Kidney (tissue), 14 donors: ENCODE data around the gene CLEC16A. TPM values are rescaled to one million over a fixed set of nuclear protein-coding genes. Genes with fewer than 3 reads are reported as not detected.

Experiments used
- DNase-seq, 5 donors: peaks; one replicate each; pipeline ENCODE4 v3.0.0-alpha.2; 2013 to 2020
- FAIRE-seq: peaks from 2 replicates; lab custom pipeline; 2012; peaks lifted over from hg19 to GRCh38; lab: Jason Lieb, UNC
- H3K27ac ChIP-seq, 2 donors: one replicate each; pipeline ENCODE4 v1.7.0; 2013; ENCODE audit warnings: low read depth in 2 of 2, low read length in 2 of 2, inconsistent platforms in 1 of 2
- H3K27me3 ChIP-seq: one replicate; pipeline ENCODE4 v1.7.1; 2013; ENCODE audit warnings: low read length, inconsistent platforms; ENCODE audit not compliant: control insufficient read depth, insufficient read depth
- H3K36me3 ChIP-seq, 3 donors: one replicate each; pipeline versions ENCODE4 v1.7.0 to v1.7.1; 2013; ENCODE audit warnings: low read length in 3 of 3, control low read depth in 1 of 3, inconsistent platforms in 1 of 3; ENCODE audit not compliant: insufficient read depth in 3 of 3, control insufficient read depth in 2 of 3
- H3K4me1 ChIP-seq, 3 donors: one replicate each; pipeline versions ENCODE4 v1.7.0 to v1.7.1; 2013; ENCODE audit warnings: low read length in 3 of 3, inconsistent platforms in 1 of 3, low read depth in 1 of 3; ENCODE audit not compliant: control insufficient read depth in 2 of 3, insufficient read depth in 2 of 3
- H3K4me3 ChIP-seq, 3 donors: one replicate each; pipeline versions ENCODE4 v1.7.0 to v1.8.1; 2013; ENCODE audit warnings: low read length in 3 of 3, control low read depth in 1 of 3, inconsistent platforms in 1 of 3
- H3K9ac ChIP-seq, 3 donors: one replicate each; pipeline versions ENCODE4 v1.7.0 to v1.7.1; 2013; ENCODE audit warnings: low read length in 3 of 3, control low read depth in 1 of 3, inconsistent platforms in 1 of 3
- H3K9me3 ChIP-seq, 3 donors: one replicate each; pipeline versions ENCODE4 v1.7.0 to v1.7.1; 2013; ENCODE audit warnings: low read length in 3 of 3, control low read depth in 1 of 3, inconsistent platforms in 1 of 3; ENCODE audit not compliant: control insufficient read depth in 2 of 3, insufficient read depth in 1 of 3
- CTCF ChIP-seq: IDR thresholded peaks from 3 replicates; pipeline ENCODE4 v1.5.1; 2012; ENCODE audit warnings: mild to moderate bottlenecking, moderate library complexity, borderline replicate concordance; ENCODE audit not compliant: insufficient read depth; ENCODE audit errors: extremely low read depth
- intact Hi-C: fragments of 100-400 bp; cut with DNase I; formaldehyde crosslinking; loops from one replicate; pipeline ENCODE4 v1.11.1; 2022
- polyA plus RNA-seq: library from polyadenylated mRNA; stranded (reverse); fragments of 350-450 nt; fragmentation: Illumina TruSeq; extraction: RNeasy Lipid Tissue Mini Kit (QIAGEN cat#74804); gene quantifications from one replicate; pipeline ENCODE4 v1.2.3, GENCODE V29; 2014; ENCODE audit warnings: low read depth, low replicate concordance; ENCODE audit not compliant: insufficient read depth
- total RNA-seq: library from RNA; stranded (reverse); fragmentation: NEBNext Ultra II Directional; extraction: Animal tissue kit (Norgen Biotek cat#: 25700); gene quantifications from one replicate; pipeline ENCODE4 v1.2.1, GENCODE V29; 2021
- donor health status: control.
- donor health status: control.
- donor health status: control.
- donor health status: control.
- donor health status: control.
- donor health status: DM: yes; HTN: yes; CAD: no.
- donor health status: Normal renal cell carcinoma (clear cell type).

Gene CLEC16A
- total and polyA plus RNA-seq, 2 donors from 2014 or later = 10.8 to 51.9 TPM

- Histone ChIP-seq H3K9me3 (no peaks in the 10 kb centered on the region), H3K27ac (no peak overlapping the region), H3K9ac (no peak overlapping the region), H3K4me3 (no peak overlapping the region), H3K36me3 (no peaks in the 10 kb centered on the region), H3K4me1 (peaks cover 0 to 10% (median 0%) of the 10 kb centered on the region in 3 donors), H3K27me3 (no peaks in the 10 kb centered on the region)
- FAIRE-seq (no peak), DNase-seq (no peak)
- no peak for TF ChIP-seq CTCF
- intact Hi-C loops = no loop called here
Measured at GRCh38 chr16:11140867-11141266, 196.5 kb downstream of the CLEC16A start.

GRCh38 chr16:11141409-11142260 is 197.3 kb downstream of the CLEC16A start:
- Histone ChIP-seq H3K4me3 (no peak overlapping the region), H3K27me3 (no peaks in the 10 kb centered on the region), H3K27ac (no peak overlapping the region), H3K36me3 (no peaks in the 10 kb centered on the region), H3K9ac (no peak overlapping the region), H3K9me3 (no peaks in the 10 kb centered on the region), H3K4me1 (peaks cover 0 to 8% (median 0%) of the 10 kb centered on the region in 3 donors)
- no peak for TF ChIP-seq CTCF
- intact Hi-C loops = no loop called here
- FAIRE-seq (no peak), DNase-seq (no peak)

GRCh38 chr16:11142261-11142630 is 197.9 kb downstream of the CLEC16A start:
- no peak for TF ChIP-seq CTCF

More at GRCh38 chr16:11142261-11142630, 197.9 kb downstream of the CLEC16A start:
- Histone ChIP-seq H3K4me3 (no peak overlapping the region), H3K36me3 (no peaks in the 10 kb centered on the region), H3K27ac (no peak overlapping the region), H3K9ac (no peak overlapping the region), H3K4me1 (peaks cover 0 to 10% (median 0%) of the 10 kb centered on the region in 3 donors), H3K9me3 (no peaks in the 10 kb centered on the region), H3K27me3 (no peaks in the 10 kb centered on the region)
- FAIRE-seq (no peak), DNase-seq (no peak)
- intact Hi-C loops = no loop called here
